GM21737 (cell line): ENCODE results near the gene NSFL1C.

Experiments used
- ATAC-seq: cut with Tn5 transposase; IDR thresholded peaks from one replicate; pipeline ENCODE4 v1.9.1; 2021; ENCODE audit warnings: mild to moderate bottlenecking, moderate library complexity; ENCODE audit not compliant: unreplicated experiment

NSFL1C gene

DNA sequence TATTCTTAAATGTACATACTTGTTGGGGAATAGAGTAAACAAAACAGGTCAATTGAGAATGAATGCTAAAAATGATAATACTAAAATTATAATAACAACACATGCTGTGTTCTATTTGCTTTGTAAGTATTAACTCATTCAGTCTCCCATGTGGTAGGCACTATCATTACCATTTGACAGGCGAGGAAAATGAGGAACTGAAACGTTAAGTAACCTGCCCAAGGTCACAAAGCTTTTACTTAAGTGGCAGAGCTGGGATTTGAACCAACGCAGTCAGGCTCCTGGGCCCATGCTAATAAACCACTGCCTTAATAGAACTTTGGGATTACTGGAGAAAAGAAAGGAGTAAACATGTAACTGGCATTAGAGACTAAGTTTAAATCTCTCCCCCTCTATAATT lies 3.8 kb downstream of the NSFL1C start:
- ATAC-seq: no peak

GRCh38 chr20:1462001-1462400 lies 4.6 kb downstream of the NSFL1C start:
- ATAC-seq: no peak

DNA sequence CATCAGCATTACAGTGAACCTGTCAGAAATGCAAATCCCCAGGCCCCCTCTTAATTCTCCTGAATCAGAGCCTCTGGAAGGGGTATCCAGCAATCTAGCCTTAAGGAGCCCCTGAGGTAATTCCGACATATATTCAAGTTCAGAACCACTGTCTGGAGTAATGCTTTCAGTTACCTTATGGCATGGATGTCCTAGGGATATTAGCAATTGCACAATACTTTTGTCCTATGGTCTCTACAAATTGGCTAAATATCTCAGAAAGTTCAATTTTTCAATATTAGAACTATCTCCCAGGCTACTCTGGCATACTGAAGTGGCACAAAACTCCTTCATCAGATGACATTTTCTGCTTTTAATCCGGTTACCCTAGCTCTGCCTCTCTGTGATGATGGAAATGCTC lies 6.4 kb downstream of the NSFL1C start:
- ATAC-seq: no peak

GRCh38 chr20:1457992-1458391 lies 8.7 kb downstream of the NSFL1C start:
- no peak for ATAC-seq

- no peak for ATAC-seq
These were observed 10.3 kb downstream of the NSFL1C start for GRCh38 chr20:1456300-1456699.

- no peak for ATAC-seq
These were observed 15.6 kb downstream of the NSFL1C start for GRCh38 chr20:1450926-1451491.

GRCh38 chr20:1449370-1449769 lies 17.3 kb downstream of the NSFL1C start:
- no peak for ATAC-seq

- ATAC-seq: no peak
These were observed 18.5 kb downstream of the NSFL1C start for GRCh38 chr20:1448081-1448620.

DNA sequence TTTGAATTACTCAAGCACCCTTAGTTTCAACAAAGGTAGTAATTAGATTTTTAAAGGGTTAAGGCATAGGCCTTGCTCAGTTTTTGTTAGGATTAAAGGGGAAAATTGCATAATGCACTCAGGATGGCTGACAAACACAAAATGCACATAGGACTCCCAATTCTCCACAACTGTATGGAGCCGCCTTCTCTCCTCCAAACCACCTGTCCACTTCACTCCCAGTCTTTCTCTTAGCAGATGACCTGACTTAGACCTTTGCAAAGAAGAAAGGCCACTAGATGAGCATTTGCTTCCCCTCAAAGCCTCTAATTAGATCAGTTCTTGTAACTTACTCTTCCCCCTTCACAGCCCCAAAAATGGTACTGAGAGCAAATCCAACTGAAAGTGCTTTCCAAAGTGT lies 20.1 kb downstream of the NSFL1C start:
- no peak for ATAC-seq

- ATAC-seq: no peak
These were observed 23.6 kb downstream of the NSFL1C start for GRCh38 chr20:1443085-1443484.

DNA sequence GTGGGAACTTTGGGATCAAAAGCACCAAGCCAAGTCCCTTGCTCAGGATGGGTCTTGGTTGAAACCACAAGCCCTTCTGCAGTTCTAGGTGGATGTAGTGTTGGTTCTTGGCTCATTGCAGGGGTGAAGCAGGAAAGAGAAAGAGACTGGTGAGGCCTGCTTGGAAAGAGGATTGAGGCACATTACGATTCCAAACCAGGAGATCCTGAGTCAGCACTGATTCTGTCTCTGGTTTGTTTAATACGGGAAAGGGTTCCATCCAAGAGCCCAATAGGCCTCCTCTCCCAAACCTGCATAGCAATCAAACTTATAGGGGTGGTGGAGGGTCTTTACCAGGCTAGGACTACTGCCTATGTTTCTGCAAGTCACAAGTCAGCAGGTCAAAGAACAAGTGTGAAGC lies 24.3 kb downstream of the NSFL1C start:
- no peak for ATAC-seq

GRCh38 chr20:1441133-1441532 lies 25.5 kb downstream of the NSFL1C start:
- no peak for ATAC-seq

DNA sequence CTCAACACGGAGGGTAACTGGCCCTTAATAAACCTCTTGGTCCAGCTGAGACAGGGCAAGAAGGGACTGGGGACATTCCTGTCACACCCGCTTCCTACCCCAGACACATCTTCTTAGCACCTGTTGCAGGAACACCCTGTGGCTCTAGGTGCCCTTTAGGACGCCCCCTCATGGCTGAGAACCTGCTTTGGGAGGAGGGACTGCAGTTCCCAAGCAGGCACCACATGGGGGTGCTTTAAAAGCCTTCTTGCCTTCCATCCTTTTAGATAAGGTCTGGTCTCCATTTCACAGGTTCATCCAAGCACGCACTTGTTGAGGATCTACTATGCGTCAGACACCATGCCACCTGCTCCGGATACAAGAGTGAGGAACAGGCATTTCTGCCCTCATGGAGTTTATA lies 26.6 kb downstream of the NSFL1C start:
- no peak for ATAC-seq

DNA sequence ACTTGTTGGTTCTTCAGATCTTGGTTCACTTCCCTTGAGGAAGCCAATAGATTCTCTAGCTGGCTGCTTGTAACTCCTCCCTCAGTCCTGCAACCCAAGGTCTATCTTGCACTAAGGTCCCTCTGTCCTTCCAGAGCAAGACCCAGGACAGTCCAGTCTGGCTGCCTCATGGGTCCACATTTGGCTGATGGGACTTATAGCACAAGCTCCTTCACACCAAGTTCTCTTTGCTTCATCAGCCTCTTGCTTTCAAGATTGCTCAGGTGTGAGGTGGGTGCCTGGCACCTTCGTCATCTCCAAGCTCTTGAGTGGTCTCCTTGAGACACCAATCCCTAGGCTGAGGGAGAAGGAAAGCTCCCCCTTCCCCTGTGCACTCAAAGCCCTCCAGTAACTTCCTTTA lies 28.3 kb downstream of the NSFL1C start:
- ATAC-seq: no peak

DNA sequence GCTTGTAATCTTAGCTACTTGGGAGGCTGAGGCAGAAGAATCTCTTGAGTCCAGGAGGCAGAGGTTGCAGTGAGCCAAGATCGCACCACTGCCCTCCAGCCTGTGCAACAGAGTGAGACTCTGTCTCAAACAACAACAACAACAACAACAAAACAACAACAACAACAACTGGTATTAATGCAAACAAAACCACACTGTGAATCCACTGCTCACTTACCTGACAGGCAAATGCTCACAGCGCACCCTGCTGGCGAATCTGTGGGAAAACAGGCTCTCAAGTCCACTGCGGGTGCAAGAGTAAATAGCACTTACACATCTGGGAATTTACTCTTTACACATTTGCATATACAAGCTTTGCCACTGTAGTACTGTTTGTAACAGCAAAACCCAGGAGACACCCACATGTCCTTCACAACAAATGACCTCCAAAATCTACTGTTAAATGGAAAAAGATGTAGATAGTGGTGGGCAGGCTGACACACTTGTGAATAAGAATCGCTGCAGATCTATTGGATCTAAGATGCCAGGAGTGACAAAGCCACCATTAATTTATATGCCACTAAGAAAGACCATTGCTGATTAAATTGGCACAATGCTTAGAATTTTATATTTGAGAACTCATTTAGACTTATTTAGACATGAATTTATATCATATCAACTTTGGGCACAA lies 29.3 kb downstream of the NSFL1C start:
- ATAC-seq: no peak

DNA sequence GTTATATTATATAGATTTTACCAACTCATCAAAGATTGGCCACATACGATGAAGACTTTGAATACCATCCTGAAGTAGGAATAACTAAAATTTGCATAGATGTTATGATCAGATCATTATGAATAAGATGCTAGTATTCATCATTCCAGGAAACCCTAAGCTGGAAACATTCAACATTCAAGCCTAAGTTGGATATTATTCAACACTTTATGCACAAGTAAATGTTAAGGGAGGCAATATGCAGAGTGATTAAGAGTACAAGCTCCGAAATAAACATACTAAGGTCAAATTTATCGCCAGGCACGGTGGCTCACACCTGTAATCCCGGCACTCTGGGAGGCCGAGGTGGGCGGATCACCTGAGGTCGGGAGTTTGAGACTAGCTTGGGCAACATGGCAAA lies 30.4 kb downstream of the NSFL1C start:
- no peak for ATAC-seq

- ATAC-seq: no peak
These were observed 31.3 kb downstream of the NSFL1C start for GRCh38 chr20:1435337-1435699.

DNA sequence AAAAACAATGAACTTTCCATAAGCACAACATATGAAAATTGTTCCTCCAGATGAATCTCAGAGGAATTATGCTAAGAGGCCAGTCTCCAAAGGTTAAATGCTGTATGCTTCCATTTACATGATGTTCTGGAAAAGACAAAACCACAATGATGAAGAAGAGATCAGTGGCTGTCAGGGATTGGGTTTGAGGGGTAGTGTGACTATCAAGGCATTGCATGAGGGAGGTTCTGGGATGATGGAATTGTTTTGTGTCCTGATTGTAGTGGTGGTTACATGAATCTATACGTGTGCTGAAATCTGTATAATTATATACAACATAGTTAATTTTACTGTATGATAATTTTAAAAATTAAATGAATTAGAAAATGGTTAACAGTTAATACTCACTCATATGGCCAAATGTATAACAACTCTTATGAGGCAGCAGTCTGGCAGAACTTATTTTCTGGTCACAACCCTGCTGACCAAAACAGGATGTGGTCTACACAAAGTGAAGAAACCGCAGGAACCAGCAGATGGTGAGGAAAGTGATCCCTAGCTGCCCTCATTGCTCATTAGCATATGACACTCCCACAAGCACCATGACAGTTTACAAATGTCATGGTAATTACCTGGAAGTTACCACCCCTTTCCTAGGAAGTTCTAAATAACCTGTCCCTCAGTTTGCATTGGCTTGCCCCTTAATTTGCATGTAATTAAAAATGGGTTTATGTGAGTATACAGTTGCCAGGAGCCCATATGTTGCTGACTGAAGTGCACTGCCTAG lies 31.9 kb downstream of the NSFL1C start:
- ATAC-seq: peak; percentile 87

DNA sequence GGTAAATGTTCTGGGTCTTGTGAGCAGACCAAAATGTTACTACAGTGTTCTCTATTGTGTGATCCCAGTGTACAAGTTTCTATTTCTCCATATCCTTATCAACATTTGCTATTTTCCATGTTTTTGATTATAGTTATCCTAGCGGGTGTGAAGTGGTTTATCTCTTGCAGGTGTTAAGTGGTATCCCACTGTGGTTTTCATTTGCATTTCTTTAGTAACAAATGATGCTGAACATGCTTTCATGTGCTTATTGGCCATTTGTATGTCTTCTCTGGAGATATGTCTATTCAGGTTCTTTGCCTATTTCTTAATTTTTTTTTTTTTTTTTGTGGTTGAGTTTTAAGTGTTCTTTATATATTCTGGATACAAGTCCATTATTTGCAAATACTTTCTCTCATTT lies 35.5 kb downstream of the NSFL1C start:
- ATAC-seq: no peak

- ATAC-seq: no peak
These were observed 36.6 kb downstream of the NSFL1C start for GRCh38 chr20:1430004-1430451.

GRCh38 chr20:1429143-1429728 lies 37.4 kb downstream of the NSFL1C start:
- ATAC-seq: no peak
